Keratinocyte (primary cell): ENCODE results near the gene PACSIN2. TPM values are rescaled to one million over a fixed set of nuclear protein-coding genes. Genes with fewer than 3 reads are reported as not detected.

Source experiments
- DNase-seq: peaks from one replicate; pipeline ENCODE4 v3.0.0-alpha.2; 2011; ENCODE audit warnings: low read depth, missing footprints, low spot score
- FAIRE-seq: peaks from 2 replicates; lab custom pipeline; 2011; peaks lifted over from hg19 to GRCh38; lab: Jason Lieb, UNC
- H2AFZ ChIP-seq: 2 replicates; pipeline ENCODE4 v1.6.0; 2012; ENCODE audit warnings: low read length, control low read depth, inconsistent platforms; ENCODE audit not compliant: control insufficient read depth
- H3K27ac ChIP-seq: 2 replicates; pipeline ENCODE4 v1.5.1; 2011; ENCODE audit warnings: low read length; ENCODE audit not compliant: control insufficient read depth, insufficient read depth
- H3K27me3 ChIP-seq: 3 replicates; pipeline ENCODE4 v1.6.0; 2011; ENCODE audit warnings: low read length; ENCODE audit not compliant: control insufficient read depth, insufficient read depth; ENCODE audit errors: extremely low read depth
- H3K36me3 ChIP-seq, 2 experiments: 2 replicates in 1 of 2; 3 replicates in 1 of 2; pipeline ENCODE4 v1.5.1; 2011; ENCODE audit warnings: low read length in 2 of 2, mild to moderate bottlenecking in 1 of 2; ENCODE audit not compliant: control insufficient read depth in 2 of 2, insufficient read depth in 2 of 2; ENCODE audit errors: extremely low read depth in 1 of 2
- H3K4me1 ChIP-seq: 3 replicates; pipeline ENCODE4 v1.5.1; 2011; ENCODE audit warnings: low read length; ENCODE audit not compliant: control insufficient read depth, insufficient read depth; ENCODE audit errors: extremely low read depth
- H3K4me2 ChIP-seq: 3 replicates; pipeline ENCODE4 v1.6.0; 2011; ENCODE audit warnings: low read depth, low read length; ENCODE audit not compliant: control insufficient read depth, insufficient read depth; ENCODE audit errors: extremely low read depth
- H3K4me3 ChIP-seq, 3 experiments: fragments of 200-600 bp in 1 of 3; sonication (generic) in 1 of 3; 2 replicates in 2 of 3; 3 replicates in 1 of 3; pipeline ENCODE4 v1.5.1; 2011 to 2016; ENCODE audit warnings: low read length in 3 of 3, mild to moderate bottlenecking in 3 of 3, control low read depth in 2 of 3, inconsistent platforms in 1 of 3, low read depth in 1 of 3, mixed read lengths in 1 of 3, mixed run types in 1 of 3, moderate library complexity in 1 of 3; ENCODE audit not compliant: control insufficient read depth in 2 of 3, insufficient read depth in 2 of 3; ENCODE audit errors: extremely low read depth in 1 of 3
- H3K79me2 ChIP-seq: 2 replicates; pipeline ENCODE4 v1.6.0; 2012; ENCODE audit warnings: low read length; ENCODE audit not compliant: control insufficient read depth, insufficient read depth
- H3K9ac ChIP-seq: 3 replicates; pipeline ENCODE4 v1.6.0; 2011; ENCODE audit warnings: low read length; ENCODE audit not compliant: control insufficient read depth, insufficient read depth; ENCODE audit errors: extremely low read depth
- H3K9me1 ChIP-seq: 3 replicates; pipeline ENCODE4 v1.6.0; 2011; ENCODE audit warnings: low read length; ENCODE audit not compliant: control insufficient read depth, insufficient read depth; ENCODE audit errors: extremely low read depth
- H3K9me3 ChIP-seq: 2 replicates; pipeline ENCODE4 v1.5.1; 2012; ENCODE audit warnings: low read depth, low read length; ENCODE audit not compliant: control insufficient read depth
- H4K20me1 ChIP-seq: 3 replicates; pipeline ENCODE4 v1.6.0; 2011; ENCODE audit warnings: low read length; ENCODE audit not compliant: control insufficient read depth, insufficient read depth; ENCODE audit errors: extremely low read depth
- EZH2 ChIP-seq: IDR thresholded peaks from one replicate; pipeline ENCODE4 v1.6.1; 2012; ENCODE audit warnings: inconsistent platforms, mild to moderate bottlenecking, low read length, moderate library complexity
- dilution Hi-C: fragments of 300-500 bp; cut with MboI; formaldehyde crosslinking; loops from one replicate; pipeline ENCODE4 v1.7.0; 2020; ENCODE audit warnings: low sequenced_read_pairs; ENCODE audit not compliant: extremely low pct_ligation_motif_present
- polyA plus RNA-seq, 5 experiments: library from polyadenylated mRNA; depleted of rRNA in 3 of 5; stranded (reverse) in 3 of 5; stranded (forward) in 1 of 5; unstranded in 1 of 5; fragments of >200 nt; gene quantifications; 1 replicate in 1 of 5; 2 replicates in 3 of 5; 3 replicates in 1 of 5; pipeline versions ENCODE4 v1.2.1 to v1.2.3, GENCODE V29; 2011 to 2012; ENCODE audit warnings: missing spikeins in 2 of 5, low read depth in 1 of 5, low replicate concordance in 1 of 5
- TF ChIP-seq, protein P1 (sequence below), 3 experiments: IDR thresholded peaks in 1 of 3; conservative IDR thresholded peaks in 1 of 3; optimal IDR thresholded peaks in 1 of 3; 2 replicates in 2 of 3; 3 replicates in 1 of 3; pipeline versions ENCODE3 to v1.5.1; 2011; ENCODE audit warnings: low read length in 3 of 3, mild to moderate bottlenecking in 3 of 3, moderate library complexity in 2 of 3, control low read depth in 1 of 3, inconsistent platforms in 1 of 3; ENCODE audit not compliant: insufficient read depth in 2 of 3; ENCODE audit errors: extremely low read depth in 1 of 3

The PACSIN2 gene
- polyA plus RNA-seq, 1 donor (not counting 4 experiments of a cell fraction or from before 2014, with no cell fraction given) = 55.5 TPM

DNA sequence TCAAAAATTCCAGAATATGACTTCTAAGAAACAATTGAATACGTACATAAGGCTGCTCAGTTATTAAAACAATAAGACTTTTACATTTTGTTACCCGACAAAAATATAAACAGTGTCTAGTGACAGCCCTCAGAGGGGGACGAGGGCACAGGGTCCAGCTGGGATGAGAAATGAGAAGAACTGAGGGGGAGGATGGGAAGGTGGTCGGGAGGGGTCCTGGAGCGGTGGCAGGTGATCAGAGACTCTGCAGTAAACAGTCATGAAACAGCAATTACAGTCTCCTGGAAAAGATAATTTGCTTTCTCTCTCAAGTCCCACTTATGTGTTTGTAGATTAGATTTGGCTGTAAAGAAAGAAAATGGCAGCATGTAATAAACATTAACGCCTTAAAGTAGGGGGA lies 56.0 kb downstream of the PACSIN2 start:
- H3K79me2 ChIP-seq = peaks cover 75% of the 10 kb centered on the region
- H2AFZ ChIP-seq = no peak overlapping the region
- TF ChIP-seq, protein P1, sequence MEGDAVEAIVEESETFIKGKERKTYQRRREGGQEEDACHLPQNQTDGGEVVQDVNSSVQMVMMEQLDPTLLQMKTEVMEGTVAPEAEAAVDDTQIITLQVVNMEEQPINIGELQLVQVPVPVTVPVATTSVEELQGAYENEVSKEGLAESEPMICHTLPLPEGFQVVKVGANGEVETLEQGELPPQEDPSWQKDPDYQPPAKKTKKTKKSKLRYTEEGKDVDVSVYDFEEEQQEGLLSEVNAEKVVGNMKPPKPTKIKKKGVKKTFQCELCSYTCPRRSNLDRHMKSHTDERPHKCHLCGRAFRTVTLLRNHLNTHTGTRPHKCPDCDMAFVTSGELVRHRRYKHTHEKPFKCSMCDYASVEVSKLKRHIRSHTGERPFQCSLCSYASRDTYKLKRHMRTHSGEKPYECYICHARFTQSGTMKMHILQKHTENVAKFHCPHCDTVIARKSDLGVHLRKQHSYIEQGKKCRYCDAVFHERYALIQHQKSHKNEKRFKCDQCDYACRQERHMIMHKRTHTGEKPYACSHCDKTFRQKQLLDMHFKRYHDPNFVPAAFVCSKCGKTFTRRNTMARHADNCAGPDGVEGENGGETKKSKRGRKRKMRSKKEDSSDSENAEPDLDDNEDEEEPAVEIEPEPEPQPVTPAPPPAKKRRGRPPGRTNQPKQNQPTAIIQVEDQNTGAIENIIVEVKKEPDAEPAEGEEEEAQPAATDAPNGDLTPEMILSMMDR (optimal IDR thresholded peaks at IDR 0.05 in 1 of 3, IDR thresholded peaks at IDR 0.05 in 1 of 3, conservative IDR thresholded peaks at IDR 0.05 in 1 of 3; ENCODE audit: extremely low read depth in 1 of 3, insufficient read depth in 2 of 3, low read length in 3 of 3) = no peak
- TF ChIP-seq EZH2 = no peak
- dilution Hi-C loops = no loop called here
- no peaks in the 10 kb centered on the region for H3K27me3 ChIP-seq
- no peak overlapping the region for H3K27ac ChIP-seq
- peaks cover 7% of the 10 kb centered on the region for H3K9me1 ChIP-seq
- H3K36me3 ChIP-seq = peaks cover 0 to 2% of the 10 kb centered on the region in 2 experiments
- H3K9me3 ChIP-seq = no peaks in the 10 kb centered on the region
- H3K4me2 ChIP-seq = no peak overlapping the region
- H3K9ac ChIP-seq = no peak overlapping the region
- no peak overlapping the region for H3K4me3 ChIP-seq
- DNase-seq = no peak
- peaks cover 49% of the 10 kb centered on the region for H3K4me1 ChIP-seq
- H4K20me1 ChIP-seq = peaks cover 15% of the 10 kb centered on the region
- no peak for FAIRE-seq

DNA sequence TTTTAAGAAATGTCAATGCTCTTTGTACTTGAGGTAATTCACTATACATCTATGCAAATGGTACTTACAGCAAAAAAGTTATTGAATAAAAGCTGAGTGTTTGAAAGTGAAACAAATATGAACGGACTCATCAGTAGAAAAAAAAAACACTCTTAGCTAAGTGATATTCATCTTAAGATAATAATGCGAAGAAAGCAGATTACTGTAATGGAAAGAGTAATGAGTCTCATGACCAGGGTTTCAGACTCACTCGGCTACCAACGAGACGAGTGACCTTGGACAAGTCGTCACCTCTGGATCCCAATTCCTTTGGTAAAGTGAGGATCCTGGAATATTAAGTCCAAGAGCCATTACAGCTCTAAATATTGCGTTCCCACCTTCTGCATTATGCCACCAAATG lies 57.0 kb downstream of the PACSIN2 start:
- FAIRE-seq = no peak
- Histone ChIP-seq H3K9me3 (no peaks in the 10 kb centered on the region), H4K20me1 (peaks cover 15% of the 10 kb centered on the region), H3K36me3 (peaks cover 0 to 2% of the 10 kb centered on the region in 2 experiments), H3K4me1 (peaks cover 48% of the 10 kb centered on the region), H3K9ac (no peak overlapping the region), H3K27me3 (no peaks in the 10 kb centered on the region), H2AFZ (no peak overlapping the region), H3K4me2 (no peak overlapping the region), H3K4me3 (no peak overlapping the region), H3K27ac (no peak overlapping the region), H3K79me2 (peaks cover 76% of the 10 kb centered on the region), H3K9me1 (peaks cover 9% of the 10 kb centered on the region)
- no peak for DNase-seq
- TF ChIP-seq EZH2 = no peak
- TF ChIP-seq, protein P1 (optimal IDR thresholded peaks at IDR 0.05 in 1 of 3, IDR thresholded peaks at IDR 0.05 in 1 of 3, conservative IDR thresholded peaks at IDR 0.05 in 1 of 3; ENCODE audit: extremely low read depth in 1 of 3, insufficient read depth in 2 of 3, low read length in 3 of 3) = no peak
- dilution Hi-C loops = no loop called here
